HG03565 (cell line): ENCODE data around the gene LIFR.
A peak's percentile ranks its signal among the peaks of the same experiment; 100 is the strongest.
"Not testable (repeated sequence)": the region's sequence is repeated elsewhere in the genome, so short reads cannot be mapped to it uniquely, and the experiment has no call there.

Source experiments
- ATAC-seq: cut with Tn5 transposase; IDR thresholded peaks from one replicate; pipeline ENCODE4 v1.9.1; 2021; ENCODE audit warnings: mild to moderate bottlenecking, moderate library complexity; ENCODE audit not compliant: unreplicated experiment

The LIFR gene

DNA sequence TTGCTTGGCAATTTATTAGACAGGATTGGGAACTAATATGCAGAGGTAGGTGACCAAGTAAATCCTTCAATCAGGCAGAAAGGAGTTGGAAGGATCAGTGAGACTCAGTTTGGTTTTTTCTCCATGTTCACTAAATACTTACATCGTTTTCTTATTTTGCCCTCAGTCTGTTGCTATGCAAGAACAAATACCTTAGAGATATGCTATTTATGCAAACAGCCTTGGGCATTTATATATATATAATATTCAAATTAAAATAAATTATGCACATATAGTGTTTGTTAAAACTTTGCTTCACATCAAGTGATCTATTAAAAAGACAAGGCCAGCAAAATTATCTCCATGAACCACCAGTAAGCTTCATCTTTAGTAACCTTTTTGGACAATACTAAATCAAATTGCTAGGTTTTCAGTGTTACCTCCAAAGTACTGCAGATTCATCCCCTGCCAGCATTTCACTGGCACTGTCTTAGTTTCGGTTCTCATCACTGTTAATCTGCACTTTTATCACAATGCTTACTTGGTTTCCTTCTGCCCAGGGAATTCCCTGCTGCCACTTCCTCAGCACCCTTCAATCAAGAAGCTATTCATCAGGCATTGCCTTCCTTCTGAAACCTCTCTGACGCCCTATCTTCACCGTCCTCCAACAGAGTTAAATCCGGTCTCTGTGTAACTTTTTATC lies 26.0 kb upstream of the LIFR start:
- ATAC-seq, result no peak

DNA sequence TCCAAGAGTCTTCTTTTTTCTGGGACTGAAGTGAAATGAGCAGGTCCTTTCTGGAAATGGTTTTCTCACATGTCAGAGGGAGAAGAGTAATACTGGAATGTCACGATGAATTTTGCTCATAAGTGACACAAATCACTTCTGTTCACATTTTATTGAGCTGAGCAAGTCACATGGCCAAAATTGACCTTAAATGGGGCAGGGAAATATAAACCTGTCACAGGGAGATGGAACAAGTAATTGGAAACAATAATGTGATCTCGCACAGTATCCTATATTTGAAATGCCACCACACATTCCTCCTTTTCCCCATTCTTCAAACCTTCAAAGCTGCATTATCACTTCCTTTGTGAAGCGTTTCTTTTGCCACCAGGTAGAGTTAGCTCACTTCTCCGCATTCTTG lies 25.2 kb upstream of the LIFR start:
- no peak for ATAC-seq

DNA sequence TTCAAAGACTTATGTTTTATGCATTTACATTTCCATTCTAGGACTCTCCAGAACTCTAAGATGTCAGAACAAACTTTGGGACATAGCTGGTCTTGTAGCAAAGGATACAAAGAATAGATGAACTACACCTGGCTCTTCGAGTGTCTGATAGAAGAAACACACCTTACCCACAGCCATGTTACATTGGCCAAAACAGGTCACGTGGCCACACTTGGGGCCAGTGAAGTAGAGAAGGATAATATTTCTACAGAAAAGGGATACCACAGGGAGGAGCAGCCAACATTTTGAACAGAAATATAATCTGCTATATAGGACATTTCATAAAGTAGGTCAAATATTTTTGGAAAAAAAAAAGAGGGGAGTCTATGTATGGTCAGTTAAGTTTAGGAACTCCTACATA lies 22.7 kb upstream of the LIFR start:
- no peak for ATAC-seq

DNA sequence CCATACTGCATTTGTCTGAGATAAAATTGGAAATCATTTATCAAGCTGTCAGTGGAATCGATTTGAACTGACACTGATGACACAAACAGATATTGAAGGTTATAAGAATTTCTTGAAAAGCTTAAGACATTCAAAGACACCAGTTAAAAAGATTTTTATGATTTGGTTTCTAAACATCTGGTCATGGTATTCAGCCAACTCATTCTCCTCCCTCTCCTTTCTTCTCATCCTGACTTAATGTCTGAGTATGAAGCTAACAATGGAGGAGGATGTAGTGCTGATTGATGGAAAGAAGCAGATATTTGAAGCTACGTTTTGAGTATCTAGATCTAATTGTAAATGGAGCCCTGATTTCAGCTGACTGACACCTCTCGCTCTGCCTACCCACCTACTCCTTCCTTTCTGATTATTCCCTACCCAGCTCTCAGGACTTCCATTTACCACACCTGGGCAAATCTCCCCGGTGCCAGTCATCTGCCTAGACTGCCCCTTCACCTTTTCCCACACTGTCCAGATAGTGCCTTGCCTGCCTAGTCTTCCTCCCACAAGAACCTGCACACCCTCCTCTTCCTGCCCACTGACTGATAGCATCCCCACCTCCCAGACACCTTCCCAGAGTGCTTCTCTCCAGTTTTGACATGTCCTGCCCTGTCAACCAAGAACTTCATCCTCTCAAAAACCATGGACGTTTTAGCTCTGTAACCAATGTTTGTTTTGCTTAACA lies 20.7 kb upstream of the LIFR start:
- no peak for ATAC-seq

DNA sequence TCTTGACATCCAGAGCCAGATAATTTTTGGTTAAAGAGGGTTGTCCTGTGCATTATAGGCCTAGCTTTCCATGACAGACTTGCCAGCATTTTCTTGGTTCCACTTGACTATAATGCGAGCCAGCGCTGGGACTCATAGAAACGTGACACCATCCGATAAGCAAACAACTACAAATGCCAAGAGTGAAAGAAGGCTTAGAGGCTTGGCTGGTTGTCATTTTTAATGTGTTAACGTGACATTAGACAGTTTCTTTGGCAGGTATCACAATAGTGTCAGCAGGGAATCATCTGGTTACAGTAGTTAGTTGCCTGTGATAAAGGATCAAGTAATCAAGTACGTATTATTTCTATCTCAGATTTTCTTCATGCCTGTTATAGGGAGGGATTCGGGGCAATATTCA lies 20.0 kb upstream of the LIFR start:
- ATAC-seq, result no peak

DNA sequence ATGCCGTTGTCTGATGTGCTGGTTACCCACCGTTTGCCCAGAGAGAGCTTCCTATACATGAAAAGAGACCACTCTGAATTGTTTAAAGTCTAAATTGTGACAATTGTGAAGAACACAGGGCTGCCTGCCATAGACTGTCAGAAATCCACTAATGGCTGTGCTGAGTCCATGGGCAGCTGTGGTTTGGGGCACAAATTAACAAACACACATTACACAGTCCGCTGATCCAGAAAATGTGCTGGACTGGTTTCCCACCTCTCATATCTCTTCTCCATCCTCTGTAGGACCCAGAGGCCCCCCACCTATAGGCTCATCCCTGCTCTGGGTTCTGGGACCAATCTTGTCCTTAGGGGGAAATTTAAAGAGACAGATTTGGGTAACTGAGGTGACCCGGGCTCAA lies 19.0 kb upstream of the LIFR start:
- ATAC-seq, result no peak

DNA sequence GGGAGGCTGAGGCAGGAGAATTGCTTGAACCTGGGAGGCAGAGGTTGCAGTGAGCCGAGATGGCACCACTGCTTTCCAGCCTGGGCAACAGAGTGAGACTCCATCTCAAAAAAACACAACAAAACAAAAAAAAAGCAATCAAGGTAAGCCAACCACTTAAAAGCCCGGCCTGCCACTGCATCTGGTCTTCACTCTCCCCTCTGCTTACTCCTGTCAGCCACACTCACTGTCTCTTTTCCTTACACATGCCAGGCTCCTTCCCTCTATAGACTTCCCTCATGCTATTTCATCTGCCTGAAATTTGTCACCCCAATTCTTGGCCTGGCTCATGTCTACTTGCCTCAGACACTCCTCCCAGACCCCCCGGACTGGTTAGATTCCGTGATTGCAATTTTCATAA lies 17.6 kb upstream of the LIFR start:
- no peak for ATAC-seq

DNA sequence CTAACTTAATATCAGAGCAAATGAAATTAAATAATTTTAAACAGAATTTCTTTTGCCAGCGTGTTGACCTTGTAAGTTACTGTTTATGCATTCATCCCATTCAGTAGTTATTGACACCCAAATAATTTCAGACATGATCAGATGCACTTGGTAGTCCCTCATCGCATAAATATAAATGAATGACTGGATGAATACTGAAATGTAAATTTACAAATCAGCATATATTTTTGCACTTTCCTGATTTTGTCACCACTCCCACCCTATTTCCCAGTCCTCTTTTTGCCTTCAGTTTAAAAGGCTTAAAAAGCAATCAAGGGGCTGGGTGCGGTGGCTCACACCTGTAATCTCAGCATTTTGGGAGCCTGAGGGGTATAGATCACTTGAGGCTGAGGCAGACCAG lies 17.1 kb upstream of the LIFR start:
- no peak for ATAC-seq

DNA sequence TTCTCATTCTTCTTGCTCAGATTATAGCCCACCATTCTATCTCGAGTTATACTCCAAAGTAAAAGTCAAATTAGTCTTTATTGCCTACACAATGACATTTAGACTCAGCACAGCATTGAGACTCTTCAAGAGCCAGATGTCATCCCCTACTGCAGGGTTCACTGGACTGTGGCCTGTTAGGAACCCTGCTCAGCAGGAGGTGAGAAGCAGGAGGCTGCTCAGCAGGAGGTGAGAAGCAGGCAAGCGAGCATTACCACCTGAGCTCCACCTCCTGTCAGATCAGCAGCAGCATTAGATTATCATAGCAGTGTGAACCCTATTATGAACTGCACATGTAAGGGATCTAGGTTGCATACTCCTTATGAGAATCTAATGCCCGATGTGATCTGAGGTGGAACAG lies 12.7 kb upstream of the LIFR start:
- no peak for ATAC-seq

DNA sequence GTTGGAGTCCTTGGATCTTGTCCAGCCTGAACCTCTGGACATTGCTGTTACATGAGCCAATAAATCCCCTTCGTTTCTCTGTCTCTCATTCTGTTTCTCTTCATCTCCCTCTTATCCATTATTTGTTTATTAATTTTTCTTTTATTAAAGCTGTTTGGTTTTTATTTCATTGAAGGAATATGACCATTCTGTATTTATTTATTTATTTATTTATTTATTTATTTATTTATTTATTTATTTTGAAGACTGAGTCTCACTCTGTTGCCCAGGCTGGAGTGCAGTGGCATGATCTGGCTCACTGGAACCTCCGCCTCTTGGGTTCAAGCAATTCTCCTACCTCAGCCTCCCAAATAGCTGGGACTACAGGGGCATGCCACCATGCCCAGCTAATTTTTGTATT lies 10.9 kb upstream of the LIFR start:
- ATAC-seq, result not testable (repeated sequence)

DNA sequence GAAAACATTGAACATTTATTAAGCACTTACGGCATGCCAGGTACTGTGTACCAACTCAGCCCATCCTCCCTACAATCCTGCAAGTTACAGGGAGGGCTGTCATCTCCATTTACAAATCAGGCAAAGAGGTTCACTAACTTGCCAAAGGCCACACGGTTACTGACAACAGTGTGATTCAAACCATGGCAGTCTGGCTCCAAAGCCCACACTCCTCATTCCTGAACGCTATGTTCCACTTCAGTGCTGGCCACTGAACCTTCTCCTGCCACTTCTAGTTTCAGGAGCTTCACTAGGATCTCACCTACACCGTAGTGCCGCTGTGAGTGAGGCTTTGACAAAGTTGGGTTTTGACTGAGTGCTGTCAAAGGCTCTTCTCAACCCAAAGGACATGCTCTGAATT lies 7.2 kb upstream of the LIFR start:
- ATAC-seq, result no peak

DNA sequence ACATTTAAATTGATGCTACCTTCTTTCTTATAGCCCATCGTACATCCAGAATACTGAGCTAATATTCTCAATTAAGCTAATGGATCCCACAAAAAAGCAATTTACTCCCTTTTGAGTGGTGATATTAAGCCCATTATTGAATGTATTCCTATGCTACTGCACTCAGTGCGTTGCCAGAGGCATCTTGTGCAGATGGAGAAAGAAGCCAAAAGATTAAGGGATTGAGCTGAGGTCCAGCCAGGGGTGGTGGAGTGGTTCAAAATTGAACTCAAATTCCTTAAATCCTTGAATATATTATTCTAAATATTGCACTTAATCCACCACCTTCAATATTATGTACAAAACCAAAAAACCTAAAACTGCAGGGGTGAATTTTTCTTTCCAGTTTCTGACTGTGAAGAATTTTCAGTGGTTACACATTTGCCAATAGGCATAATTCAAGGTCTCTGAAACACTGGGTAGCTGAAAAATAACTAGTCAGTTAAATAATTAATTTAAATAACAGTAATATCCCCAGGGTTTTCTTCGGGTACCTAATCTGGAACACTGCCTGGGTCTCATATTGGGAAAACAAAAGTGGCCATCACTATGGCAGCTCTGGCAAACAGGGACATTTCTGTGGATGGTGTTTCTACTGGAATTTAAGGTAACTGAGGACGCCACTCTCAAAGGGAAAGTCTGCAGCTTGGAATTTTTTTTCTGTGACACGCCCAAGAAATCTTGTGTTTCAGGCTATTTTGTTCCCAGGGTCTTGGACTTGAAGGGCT lies 6.2 kb upstream of the LIFR start:
- ATAC-seq, result no peak

DNA sequence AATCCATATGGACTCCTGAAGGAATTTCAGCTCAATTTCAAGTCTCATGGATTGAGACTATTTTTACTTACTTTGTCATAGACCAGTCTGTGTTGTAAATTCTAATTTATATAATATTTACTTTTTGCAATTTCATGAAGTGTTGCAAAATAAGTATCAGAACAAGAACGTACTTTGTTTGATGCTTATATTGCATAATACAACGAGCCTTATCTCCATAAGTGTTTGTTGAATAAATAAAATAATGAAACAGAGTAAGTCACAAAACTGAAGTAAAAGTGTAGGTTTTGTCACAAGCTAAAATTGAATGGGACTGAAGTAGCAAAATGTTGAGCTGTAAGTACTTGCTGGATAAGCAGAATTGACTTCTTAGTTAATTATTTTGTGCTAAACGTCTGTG lies 3.0 kb upstream of the LIFR start:
- no peak for ATAC-seq

DNA sequence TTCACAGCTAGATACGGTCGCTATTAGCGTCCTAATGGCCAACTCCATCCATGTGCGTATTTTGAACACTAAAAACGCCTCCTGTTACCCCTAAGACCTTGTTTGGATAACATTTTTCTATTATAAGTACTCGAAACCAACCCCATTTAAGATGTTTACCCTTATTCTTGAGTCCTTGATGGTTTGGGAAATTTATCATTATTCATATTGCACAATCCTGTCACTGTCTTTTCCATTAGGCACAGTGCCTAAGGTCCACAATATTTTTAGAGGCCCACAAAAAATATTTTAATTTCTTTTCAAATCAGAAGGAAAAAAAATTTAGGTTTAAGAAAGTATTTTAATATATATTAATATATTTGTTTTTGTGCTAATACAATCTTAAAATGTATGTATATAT lies 1.3 kb upstream of the LIFR start:
- no peak for ATAC-seq

DNA sequence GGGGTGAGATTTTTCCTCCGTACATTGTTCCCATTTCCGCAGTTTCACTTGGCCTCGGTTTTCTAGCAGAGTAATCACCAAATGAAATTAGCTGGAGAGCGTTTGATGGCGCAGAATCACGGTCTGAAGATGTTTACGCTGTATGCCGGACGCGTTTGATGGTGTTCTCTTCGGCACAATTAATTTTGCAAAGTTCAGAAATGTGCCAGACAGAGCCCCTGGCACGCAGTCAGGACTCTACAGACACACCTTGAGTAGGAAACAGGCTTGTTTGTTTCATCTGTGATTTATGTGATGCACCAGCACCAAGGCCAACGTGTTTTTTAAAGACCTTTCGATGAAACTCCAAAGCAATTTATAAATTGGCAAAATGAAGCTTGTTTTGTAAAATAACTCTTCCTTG lies 863 bp upstream of the LIFR start:
- ATAC-seq, result no peak

DNA sequence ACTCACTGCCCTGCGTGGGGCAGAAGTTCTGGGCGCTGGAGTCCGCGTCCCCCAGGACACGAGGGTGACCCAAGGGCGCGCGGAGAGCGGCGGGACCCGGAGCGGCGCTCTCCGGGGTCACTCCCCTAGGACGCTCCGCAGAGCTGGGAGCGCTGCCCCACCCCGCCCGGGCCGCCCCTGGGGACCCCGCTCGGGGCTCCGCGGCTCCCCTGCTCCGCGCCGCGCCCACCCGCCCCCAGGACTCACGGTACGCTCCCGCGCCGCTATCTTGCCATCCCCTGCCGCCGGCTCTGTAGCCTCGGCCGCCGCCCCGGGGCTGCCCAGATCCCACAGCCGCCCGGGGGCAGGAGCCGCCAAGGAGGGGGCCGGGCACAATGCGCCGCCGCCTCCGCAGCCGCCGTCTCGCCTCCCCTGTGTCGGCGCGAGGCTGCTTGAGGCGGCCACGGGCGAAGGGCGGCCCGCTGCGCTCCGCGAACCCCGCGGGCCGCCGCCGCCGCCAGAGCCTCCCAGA lies 303 bp downstream of the LIFR start:
- peak; percentile 37 for ATAC-seq

DNA sequence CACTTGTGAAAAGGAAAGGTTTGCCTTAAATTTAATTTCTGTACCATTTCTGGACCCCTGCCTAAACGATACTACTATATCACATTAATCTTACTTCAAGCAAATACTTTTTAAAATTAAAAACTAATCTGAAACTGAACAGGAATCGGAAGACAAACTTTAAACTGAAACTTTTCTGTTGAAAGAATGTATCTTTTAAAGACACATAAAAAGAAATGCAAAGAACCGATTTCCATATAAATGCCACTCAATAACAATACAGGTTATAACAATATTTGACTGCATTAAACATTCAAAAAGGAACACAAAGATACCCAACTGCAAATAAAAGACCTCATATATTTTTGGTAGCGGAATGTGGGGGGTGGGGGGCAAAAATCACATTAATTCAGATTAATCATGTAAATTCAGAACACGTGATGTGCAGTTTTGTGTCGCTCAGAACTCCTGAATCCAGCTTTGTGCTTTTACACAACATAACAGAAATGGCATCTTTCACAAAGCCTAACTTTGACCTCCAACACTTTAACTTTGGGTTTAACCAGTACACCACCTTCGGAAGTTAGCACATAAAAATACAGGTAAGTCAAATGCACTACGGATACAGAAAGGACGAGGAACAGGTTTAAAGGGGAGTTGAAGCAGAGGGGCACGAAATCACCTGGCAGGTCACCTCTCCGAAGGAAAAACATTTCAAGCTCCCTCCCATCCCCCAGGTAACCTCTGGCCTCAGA lies 925 bp downstream of the LIFR start:
- ATAC-seq, result no peak

DNA sequence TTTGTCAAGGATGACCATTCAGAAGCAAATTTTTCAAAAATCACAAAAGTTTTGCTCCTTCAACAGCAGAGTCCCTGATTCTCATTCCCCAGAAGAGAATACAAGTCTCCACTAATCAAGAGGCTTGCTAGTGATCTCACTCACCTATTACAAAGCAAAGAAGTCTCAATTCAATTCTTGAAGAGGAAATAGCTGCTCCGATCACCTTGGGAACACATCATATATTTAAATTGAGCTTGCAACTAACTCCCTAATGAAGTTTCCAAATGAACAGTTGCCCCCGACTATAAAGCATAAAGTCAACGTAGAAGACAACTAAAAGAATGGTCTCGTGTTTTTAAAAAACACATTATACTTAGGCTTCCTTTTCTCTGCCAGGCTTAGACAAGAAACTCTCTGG lies 1.6 kb downstream of the LIFR start:
- no peak for ATAC-seq

DNA sequence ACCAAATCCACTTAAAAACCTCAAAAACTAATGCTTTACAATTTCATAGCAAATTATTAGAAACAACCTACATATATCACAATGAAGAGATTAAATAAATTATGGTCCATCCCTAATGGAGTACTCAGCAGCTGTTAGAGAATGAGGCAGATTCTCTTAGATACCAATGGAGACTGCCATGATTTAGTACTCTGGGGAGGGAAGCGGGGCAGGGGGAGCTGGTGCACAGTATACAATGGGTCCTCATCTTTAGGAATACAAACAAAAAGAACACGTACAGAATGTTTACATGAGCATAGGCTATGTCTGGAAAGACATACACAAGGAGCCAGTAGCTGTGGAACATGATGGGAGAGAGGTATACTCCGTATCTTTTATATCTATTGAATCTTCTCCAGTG lies 2.0 kb downstream of the LIFR start:
- no peak for ATAC-seq

DNA sequence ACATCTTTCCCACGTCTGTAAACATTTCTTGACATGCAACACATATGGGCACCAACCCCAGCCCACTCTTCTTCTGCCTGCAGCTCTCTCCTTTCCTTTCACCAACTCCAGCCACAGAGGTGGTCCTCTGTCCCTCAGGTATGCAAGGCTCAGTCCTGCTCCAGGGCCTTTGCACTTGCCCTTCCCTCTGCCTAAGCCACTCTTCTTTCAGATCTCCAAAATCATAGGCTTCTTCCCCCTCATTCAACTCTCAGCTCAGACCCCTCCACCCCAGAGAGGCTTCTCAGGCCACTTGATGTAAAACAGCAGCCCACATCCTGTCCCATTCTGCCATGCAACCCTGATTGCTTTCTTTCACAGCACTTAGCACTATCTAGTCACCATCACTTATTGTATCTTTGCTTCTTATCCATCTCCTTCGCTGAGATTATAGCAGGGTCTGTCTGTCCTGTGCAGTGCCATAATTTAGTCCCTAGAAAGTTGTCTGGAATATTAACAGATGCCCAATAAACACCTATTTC lies 3.4 kb downstream of the LIFR start:
- ATAC-seq, result no peak
